ENCODE data around the gene TLCD4.

The TLCD4 gene

DNA sequence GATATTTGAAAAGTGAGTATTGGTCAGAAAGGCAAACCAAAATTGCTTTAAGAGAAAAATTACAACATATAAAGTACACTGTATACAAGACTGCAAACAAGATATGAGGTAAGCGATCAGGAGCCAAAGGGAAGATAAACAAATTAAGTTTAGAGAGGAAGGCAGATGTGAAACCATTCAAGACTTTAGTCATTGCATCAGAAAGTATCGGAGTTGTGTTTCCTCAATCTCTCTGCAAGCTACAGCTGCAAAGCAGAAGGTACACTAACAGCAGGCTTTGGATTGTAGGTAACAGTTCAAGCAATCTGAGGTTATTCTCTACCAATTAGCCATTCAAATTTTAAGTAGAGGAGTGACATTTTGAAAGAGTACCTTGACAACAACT, 21.3 kb upstream of the TLCD4 start:
- DNase-seq (ENCODE audit: low read depth): no peak

GRCh38 chr1:95096218-95096841, 20.8 kb upstream of the TLCD4 start:
- DNase-seq (ENCODE audit: low read depth): no peak

- DNase-seq (ENCODE audit: low read depth): no peak
Observed at GRCh38 chr1:95097426-95097825, 19.7 kb upstream of the TLCD4 start.

DNA sequence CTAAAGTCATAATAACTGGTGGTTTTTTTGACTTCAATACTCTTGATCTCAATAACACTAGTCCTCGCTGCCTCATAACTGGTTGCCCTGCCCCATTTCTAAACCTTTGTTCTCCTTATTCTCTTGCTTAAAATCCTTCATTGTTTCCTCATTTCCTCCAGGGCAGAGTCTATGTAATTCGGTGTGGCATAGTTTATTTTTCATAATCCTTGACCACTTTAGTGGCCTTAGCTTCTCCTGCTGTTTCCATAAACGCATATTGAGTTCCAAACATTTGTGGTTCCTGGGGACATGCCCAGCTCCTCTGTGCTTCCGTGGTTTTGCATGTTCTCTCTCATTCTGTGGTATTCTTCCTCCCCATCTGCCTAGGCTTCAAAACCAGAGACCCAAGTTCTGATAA, 19.0 kb upstream of the TLCD4 start:
- DNase-seq (ENCODE audit: low read depth): no peak

DNA sequence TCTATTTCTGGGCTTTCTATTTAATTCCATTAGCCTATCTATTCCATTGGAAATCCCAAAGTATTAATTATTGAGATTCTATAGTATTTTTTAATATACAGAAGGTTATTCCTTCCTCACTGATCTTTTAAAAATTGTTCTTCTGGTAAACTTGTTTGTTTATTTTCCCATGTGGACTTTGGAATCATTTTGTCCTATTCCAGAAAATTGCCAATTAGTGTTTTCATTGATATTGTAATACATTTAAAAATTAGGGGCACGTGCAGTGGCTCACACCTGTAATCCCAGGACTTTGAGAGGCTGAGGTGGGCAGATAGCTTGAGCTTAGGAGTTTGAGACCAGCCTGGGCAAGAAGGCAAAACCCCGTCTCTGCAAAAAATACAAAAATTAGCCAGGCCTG, 8.4 kb upstream of the TLCD4 start:
- no peak for DNase-seq (ENCODE audit: low read depth)

- DNase-seq (ENCODE audit: low read depth): no peak
Observed at GRCh38 chr1:95111014-95111413, 6.1 kb upstream of the TLCD4 start.

GRCh38 chr1:95113684-95114083, 3.5 kb upstream of the TLCD4 start:
- DNase-seq (ENCODE audit: low read depth): no peak

DNA sequence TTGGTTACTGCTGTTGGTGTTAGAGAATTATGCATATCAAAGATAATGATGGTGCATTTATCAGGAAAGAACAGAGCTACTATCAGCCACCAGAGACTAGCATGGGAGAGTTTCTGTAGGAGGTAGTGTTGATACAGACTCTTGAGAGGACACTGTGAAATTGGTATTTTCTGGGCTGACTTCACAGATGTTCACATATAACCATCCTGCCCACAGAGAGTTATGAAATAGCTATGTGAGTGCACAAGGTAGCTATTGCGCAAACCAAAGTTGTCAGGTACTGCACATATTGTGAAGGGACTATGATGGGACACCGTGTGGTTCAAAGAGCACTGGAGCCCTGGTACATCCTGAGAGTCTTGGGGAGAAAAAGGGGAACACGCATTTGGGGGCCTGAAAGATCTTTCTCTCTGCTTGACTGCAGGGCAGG, 1.4 kb upstream of the TLCD4 start:
- DNase-seq (ENCODE audit: low read depth): no peak

- DNase-seq (ENCODE audit: low read depth): peak; percentile 41
Observed at GRCh38 chr1:95116580-95117206, 462 bp upstream of the TLCD4 start.

- no peak for DNase-seq (ENCODE audit: low read depth)
Observed at GRCh38 chr1:95118067-95118499, 928 bp downstream of the TLCD4 start.

- DNase-seq (ENCODE audit: low read depth): no peak
Observed at GRCh38 chr1:95118710-95119109, 1.6 kb downstream of the TLCD4 start.

- no peak for DNase-seq (ENCODE audit: low read depth)
Observed at GRCh38 chr1:95119273-95119672, 2.1 kb downstream of the TLCD4 start.

DNA sequence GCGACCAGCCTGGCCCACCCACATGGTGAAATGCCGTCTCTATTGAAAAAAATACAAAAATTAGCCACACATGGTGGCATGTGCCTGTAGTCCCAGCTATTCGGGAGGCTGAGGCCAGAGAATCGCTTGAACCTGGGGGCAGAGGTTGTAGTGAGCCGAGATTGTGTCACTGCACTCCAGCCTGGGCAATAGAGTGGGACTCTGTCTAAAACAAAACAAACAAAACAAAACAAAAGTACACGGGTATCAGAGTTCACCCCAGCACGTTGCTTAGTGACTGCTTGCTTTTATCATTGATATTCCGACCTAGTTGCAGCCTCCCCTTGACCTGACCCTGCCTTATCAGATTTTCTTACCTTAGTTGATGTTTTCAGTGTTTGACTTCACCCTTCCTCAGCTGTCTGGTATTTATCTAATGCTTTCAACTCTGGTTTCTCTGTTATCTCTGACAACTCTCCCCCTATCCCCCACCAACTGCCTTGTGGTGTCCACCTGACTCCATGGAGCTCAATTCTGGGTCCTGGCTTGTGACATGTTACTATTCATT, 5.1 kb downstream of the TLCD4 start:
- DNase-seq (ENCODE audit: low read depth): no peak

DNA sequence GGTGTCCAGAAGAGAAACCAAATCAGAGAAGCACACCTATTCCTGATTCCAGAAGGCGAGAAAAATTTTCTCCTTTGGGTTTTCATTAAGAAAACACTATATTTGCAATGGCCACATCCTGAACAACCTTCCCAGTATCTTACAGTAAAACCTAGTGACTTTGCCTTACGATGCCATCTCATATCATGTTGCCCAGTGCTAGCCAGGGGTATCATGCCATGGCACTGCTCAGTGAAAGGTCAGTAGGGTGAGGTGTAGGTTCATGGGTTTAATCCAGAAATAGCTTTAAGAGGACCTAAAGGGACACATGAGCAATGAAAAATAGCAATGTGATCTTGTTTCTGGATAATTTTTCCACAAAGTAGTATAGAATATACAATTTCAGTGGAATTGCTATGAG, 7.2 kb downstream of the TLCD4 start:
- no peak for DNase-seq (ENCODE audit: low read depth)

GRCh38 chr1:95126366-95126765, 9.2 kb downstream of the TLCD4 start:
- no peak for DNase-seq (ENCODE audit: low read depth)

DNA sequence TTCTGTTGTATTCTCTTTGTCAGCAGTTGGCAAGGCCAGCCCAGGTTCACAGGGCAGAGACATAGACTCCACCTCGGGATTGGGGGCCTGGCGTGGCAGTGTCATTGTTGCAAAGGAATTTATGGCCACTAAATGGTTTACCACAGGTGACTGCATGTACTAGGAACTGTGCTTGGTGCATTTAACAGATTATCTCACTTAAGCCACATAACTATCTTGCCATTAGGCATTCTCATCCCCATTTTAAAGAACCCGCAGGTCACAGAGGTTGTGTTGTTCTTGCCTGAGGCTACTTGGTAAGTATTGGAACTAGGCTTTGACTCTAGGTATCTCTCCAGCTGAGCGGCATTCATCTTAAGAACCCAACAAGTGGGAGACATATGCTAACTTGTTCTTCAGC, 9.7 kb downstream of the TLCD4 start:
- DNase-seq (ENCODE audit: low read depth): no peak

GRCh38 chr1:95127380-95127779, 10.2 kb downstream of the TLCD4 start:
- DNase-seq (ENCODE audit: low read depth): no peak

DNA sequence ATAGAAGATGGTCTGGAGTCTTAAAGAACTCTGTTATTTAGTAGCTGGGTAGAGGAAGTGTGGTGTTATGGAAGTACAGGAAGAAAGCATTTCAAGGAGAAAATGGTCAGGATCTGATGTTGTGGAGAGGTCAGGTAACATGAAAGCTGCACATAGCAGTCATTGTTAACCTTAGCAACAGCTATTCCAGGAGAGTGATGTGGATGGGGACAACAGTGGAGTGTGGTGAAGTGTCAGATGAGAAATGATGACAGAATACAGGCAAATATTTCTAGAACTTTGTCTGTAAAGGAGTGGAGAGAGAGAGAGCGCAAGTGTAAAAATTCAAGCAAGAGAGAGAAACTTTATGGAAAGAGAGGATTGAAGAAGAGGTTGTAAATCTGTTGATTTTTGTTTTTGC, 15.6 kb downstream of the TLCD4 start:
- DNase-seq (ENCODE audit: low read depth): no peak

GRCh38 chr1:95133687-95134086, 16.5 kb downstream of the TLCD4 start:
- no peak for DNase-seq (ENCODE audit: low read depth)

DNA sequence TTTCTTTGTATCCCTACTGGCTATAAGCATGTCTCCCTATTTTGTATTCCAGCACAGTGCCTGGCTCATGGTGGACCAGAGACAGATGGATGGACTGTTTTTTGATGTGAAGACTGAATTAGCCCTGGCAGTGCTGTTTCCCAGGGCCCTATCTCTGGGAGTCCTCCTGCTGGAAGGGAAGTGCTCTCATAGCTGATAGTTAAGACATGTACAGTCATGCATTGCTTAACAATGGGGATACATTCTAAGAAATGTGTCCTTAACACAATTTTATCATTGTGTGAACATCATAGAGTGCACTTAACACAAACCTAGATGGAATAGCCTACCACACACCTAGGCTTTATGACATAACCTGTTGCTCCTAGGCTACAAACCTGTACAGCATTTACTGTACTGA, 21.1 kb downstream of the TLCD4 start:
- DNase-seq (ENCODE audit: low read depth): no peak

GRCh38 chr1:95139039-95139438, 21.9 kb downstream of the TLCD4 start:
- DNase-seq (ENCODE audit: low read depth): no peak

GRCh38 chr1:95140791-95141190, 23.6 kb downstream of the TLCD4 start:
- DNase-seq (ENCODE audit: low read depth): no peak

DNA sequence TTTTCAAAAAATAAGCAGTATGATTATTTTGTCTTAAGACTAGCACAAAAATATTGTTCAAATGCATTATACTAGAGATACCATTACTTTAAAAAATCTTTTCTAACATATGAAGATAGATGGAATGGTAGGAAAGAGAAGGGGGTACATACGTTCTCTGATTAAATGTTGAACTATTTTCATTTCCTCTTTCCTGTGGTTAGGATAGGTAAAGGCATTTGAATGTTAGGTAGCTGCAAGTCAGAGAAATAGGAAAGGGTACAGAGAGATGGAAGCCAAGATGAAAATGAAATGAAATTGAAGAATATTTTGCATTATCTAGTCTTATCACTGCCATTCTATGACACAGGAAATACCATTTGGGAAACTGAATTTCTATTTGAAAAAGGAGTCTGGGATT, 28.3 kb downstream of the TLCD4 start:
- no peak for DNase-seq (ENCODE audit: low read depth)

GRCh38 chr1:95146637-95147036, 29.5 kb downstream of the TLCD4 start:
- DNase-seq (ENCODE audit: low read depth): no peak

Measured in stimulated activated CD4-positive, alpha-beta T cell treated with anti-CD3 and anti-CD28 coated beads, Interleukin-2, amount 100 ng/mL, for 4 hours (primary cell).